NCI-H1105 treated with DMSO at 0.1 percent for 48 hours (cell line): ENCODE measurements around the gene SPEG.

ENCODE experiments used
- DNase-seq: peaks from one replicate; lab custom pipeline; 2025; lab: John Stamatoyannopoulos, UW

SPEG gene

GRCh38 chr2:219533930-219534661 is 99.5 kb downstream of the SPEG start:
- no peak for DNase-seq

- DNase-seq: no peak
Measured at GRCh38 chr2:219536425-219536824, 101.8 kb downstream of the SPEG start.

- DNase-seq: no peak
Measured at GRCh38 chr2:219536967-219537366, 102.3 kb downstream of the SPEG start.

GRCh38 chr2:219537657-219538488 is 103.2 kb downstream of the SPEG start:
- no peak for DNase-seq

- DNase-seq: no peak
Measured at GRCh38 chr2:219538504-219538951, 103.9 kb downstream of the SPEG start.

- no peak for DNase-seq
Measured at GRCh38 chr2:219538956-219539788, 104.5 kb downstream of the SPEG start.

GRCh38 chr2:219539926-219540678 is 105.5 kb downstream of the SPEG start:
- no peak for DNase-seq

GRCh38 chr2:219540784-219541504 is 106.3 kb downstream of the SPEG start:
- no peak for DNase-seq

- peak; percentile 77 for DNase-seq
Measured at GRCh38 chr2:219541611-219542180, 107.1 kb downstream of the SPEG start.

GRCh38 chr2:219542931-219543595 is 108.4 kb downstream of the SPEG start:
- DNase-seq: no peak

- peak; percentile 94 for DNase-seq
Measured at GRCh38 chr2:219543596-219544358, 109.1 kb downstream of the SPEG start, which contains the start of the genes CHPF and TMEM198. Gene CHPF, minus strand, starts transcription at chr2:219543809. Its CDS starts 271 bp downstream, at chr2:219543538. Gene TMEM198, plus strand, starts transcription at chr2:219544028. Its CDS starts 700 bp downstream, at chr2:219544728.

GRCh38 chr2:219544567-219544966 is 109.9 kb downstream of the SPEG start:
- DNase-seq: no peak

GRCh38 chr2:219545295-219545942 is 110.8 kb downstream of the SPEG start:
- DNase-seq: no peak

GRCh38 chr2:219545943-219546352 is 111.3 kb downstream of the SPEG start:
- DNase-seq: no peak

- no peak for DNase-seq
Measured at GRCh38 chr2:219547621-219548020, 113.0 kb downstream of the SPEG start.
